Osteoblast (primary cell): ENCODE results near the gene YPEL2. TPM values are rescaled to one million over a fixed set of nuclear protein-coding genes. Genes with fewer than 3 reads are reported as not detected.

ENCODE experiments used
- DNase-seq: peaks from one replicate; pipeline ENCODE4 v3.0.0; 2011; ENCODE audit warnings: low spot score, mixed read lengths; ENCODE audit not compliant: insufficient read length; ENCODE audit errors: missing footprints
- H2AFZ ChIP-seq: 2 replicates; pipeline ENCODE4 v1.6.0; 2011; ENCODE audit warnings: mild to moderate bottlenecking, low read length
- H3K27ac ChIP-seq: 2 replicates; pipeline ENCODE4 v1.5.1; 2011; ENCODE audit warnings: mild to moderate bottlenecking, low read depth, low read length, moderate library complexity
- H3K27me3 ChIP-seq: 2 replicates; pipeline ENCODE4 v1.6.0; 2012; ENCODE audit warnings: mild to moderate bottlenecking, control low read depth, inconsistent platforms, low read length, moderate library complexity; ENCODE audit not compliant: insufficient read depth
- H3K36me3 ChIP-seq: 2 replicates; pipeline ENCODE4 v1.5.1; 2011; ENCODE audit warnings: mild to moderate bottlenecking, low read length, control low read depth, moderate library complexity; ENCODE audit not compliant: insufficient read depth
- H3K4me1 ChIP-seq: 2 replicates; pipeline ENCODE4 v1.5.1; 2011; ENCODE audit warnings: mild to moderate bottlenecking, low read length, control low read depth, moderate library complexity; ENCODE audit not compliant: insufficient read depth
- H3K4me2 ChIP-seq: 2 replicates; pipeline ENCODE4 v1.6.0; 2011; ENCODE audit warnings: mild to moderate bottlenecking, low read length; ENCODE audit not compliant: insufficient read depth
- H3K4me3 ChIP-seq: fragments of 200-600 bp; sonication (generic); 3 replicates; pipeline ENCODE4 v1.5.1; 2012; ENCODE audit warnings: mild to moderate bottlenecking, low read length, inconsistent platforms; ENCODE audit not compliant: insufficient read depth
- H3K79me2 ChIP-seq: 2 replicates; pipeline ENCODE4 v1.6.0; 2012; ENCODE audit warnings: mild to moderate bottlenecking, low read length, control low read depth, inconsistent platforms; ENCODE audit not compliant: insufficient read depth
- H3K9me3 ChIP-seq: 2 replicates; pipeline ENCODE4 v1.5.1; 2011; ENCODE audit warnings: low read depth, low read length, control low read depth
- H4K20me1 ChIP-seq: 2 replicates; pipeline ENCODE4 v1.6.0; 2012; ENCODE audit warnings: mild to moderate bottlenecking, low read length, control low read depth; ENCODE audit not compliant: insufficient read depth
- CTCF ChIP-seq: IDR thresholded peaks from 2 replicates; pipeline ENCODE4 v1.5.1; 2011; ENCODE audit warnings: mild to moderate bottlenecking, low read depth, low read length, moderate library complexity; ENCODE audit errors: extremely low read depth
- total RNA-seq: library from RNA; depleted of rRNA; stranded (reverse); fragments of >200 nt; gene quantifications from 2 replicates; pipeline ENCODE4 v1.2.3, GENCODE V29; 2012

The YPEL2 gene
- total RNA-seq, 1 donor, result 24.2 TPM

- no peaks in the 10 kb centered on the region for H3K79me2 ChIP-seq
- no peak overlapping the region for H2AFZ ChIP-seq
- H3K27me3 ChIP-seq, result no peaks in the 10 kb centered on the region
- H3K4me1 ChIP-seq, result peaks cover 27% of the 10 kb centered on the region
- no peak for TF ChIP-seq CTCF
- H3K9me3 ChIP-seq, result no peaks in the 10 kb centered on the region
- H3K4me2 ChIP-seq, result no peak overlapping the region
- H4K20me1 ChIP-seq, result no peaks in the 10 kb centered on the region
- DNase-seq, result no peak
- no peak overlapping the region for H3K27ac ChIP-seq
- no peak overlapping the region for H3K4me3 ChIP-seq
- no peaks in the 10 kb centered on the region for H3K36me3 ChIP-seq
These were observed 101.2 kb downstream of the YPEL2 start for GRCh38 chr17:59432657-59433056.

- no peaks in the 10 kb centered on the region for H3K9me3 ChIP-seq
- no peak for DNase-seq
These were observed 102.1 kb downstream of the YPEL2 start for GRCh38 chr17:59433586-59433985.

GRCh38 chr17:59434429-59434828 lies 103.0 kb downstream of the YPEL2 start:
- Histone ChIP-seq H3K4me3 (no peak overlapping the region), H2AFZ (no peak overlapping the region), H3K36me3 (no peaks in the 10 kb centered on the region), H3K4me2 (no peak overlapping the region), H3K27ac (no peak overlapping the region), H3K79me2 (no peaks in the 10 kb centered on the region), H3K4me1 (peaks cover 10% of the 10 kb centered on the region), H4K20me1 (no peaks in the 10 kb centered on the region), H3K9me3 (no peaks in the 10 kb centered on the region), H3K27me3 (no peaks in the 10 kb centered on the region)
- DNase-seq, result no peak
- no peak for TF ChIP-seq CTCF

More at GRCh38 chr17:59433586-59433985, 102.1 kb downstream of the YPEL2 start:
- no peaks in the 10 kb centered on the region for H4K20me1 ChIP-seq
- no peaks in the 10 kb centered on the region for H3K79me2 ChIP-seq
- no peaks in the 10 kb centered on the region for H3K36me3 ChIP-seq
- no peaks in the 10 kb centered on the region for H3K27me3 ChIP-seq
- TF ChIP-seq CTCF, result no peak
- H3K4me2 ChIP-seq, result no peak overlapping the region
- no peak overlapping the region for H3K27ac ChIP-seq
- H3K4me3 ChIP-seq, result no peak overlapping the region
- H3K4me1 ChIP-seq, result peaks cover 17% of the 10 kb centered on the region
- no peak overlapping the region for H2AFZ ChIP-seq

- Histone ChIP-seq H3K27me3 (no peaks in the 10 kb centered on the region), H3K27ac (peak overlapping the region; percentile 40), H4K20me1 (no peaks in the 10 kb centered on the region), H3K36me3 (no peaks in the 10 kb centered on the region), H3K4me2 (peak overlapping the region; percentile 63), H3K4me3 (peak overlapping the region; percentile 17), H2AFZ (no peak overlapping the region), H3K9me3 (no peaks in the 10 kb centered on the region), H3K79me2 (no peaks in the 10 kb centered on the region), H3K4me1 (peaks cover 10% of the 10 kb centered on the region)
- DNase-seq, result peak; percentile 77
- TF ChIP-seq CTCF, result no peak
These were observed 103.8 kb downstream of the YPEL2 start for GRCh38 chr17:59435238-59435637.
